AG04450 (cell line): ENCODE measurements around the gene MBD2. TPM values are rescaled to one million over a fixed set of nuclear protein-coding genes. Genes with fewer than 3 reads are reported as not detected.
"Not testable (repeated sequence)": the region's sequence is repeated elsewhere in the genome, so short reads cannot be mapped to it uniquely, and the experiment has no call there.

Source experiments
- CTCF ChIA-PET: fragments of 300-600, 350-600 bp; formaldehyde crosslinking; extraction: SDS; loops from one replicate; lab custom pipeline; 2022; ENCODE audit warnings: antibody characterized with exemption, inconsistent platforms; lab: Charles Lee
- POLR2A ChIA-PET: fragments of 350-600 bp; formaldehyde crosslinking; extraction: SDS; loops from one replicate; lab custom pipeline; 2021; ENCODE audit warnings: antibody characterized with exemption, inconsistent platforms; lab: Yijun Ruan, JAX
- DNase-seq: peaks from one replicate; pipeline ENCODE4 v3.0.0-alpha.2; 2011; ENCODE audit warnings: low read depth, low spot score
- H3K27ac ChIP-seq: one replicate; pipeline ENCODE4 v1.5.1; 2012; ENCODE audit warnings: low read depth, low read length, control low read depth
- H3K27me3 ChIP-seq: one replicate; pipeline ENCODE4 v1.6.0; 2012; ENCODE audit warnings: low read length; ENCODE audit not compliant: control insufficient read depth, insufficient read depth
- H3K4me3 ChIP-seq: 2 replicates; pipeline ENCODE4 v1.5.1; 2011; ENCODE audit warnings: mild to moderate bottlenecking, low read depth, low read length, control low read depth
- H3K9me3 ChIP-seq: 2 replicates; pipeline ENCODE4 v1.5.1; 2012; ENCODE audit warnings: low read length; ENCODE audit not compliant: control insufficient read depth, insufficient read depth
- CTCF ChIP-seq: IDR thresholded peaks from 2 replicates; pipeline ENCODE4 v1.5.1; 2011; ENCODE audit warnings: low read depth, low read length, control low read depth, inconsistent platforms
- polyA plus RNA-seq: library from polyadenylated mRNA; depleted of rRNA; stranded (reverse); fragments of >200 nt; gene quantifications from 2 replicates; pipeline ENCODE4 v1.2.3, GENCODE V29; 2011

The MBD2 gene
- polyA plus RNA-seq, 1 experiment = 30.6 TPM

- ChIA-PET CTCF (interaction anchor here (0.6 kb wide), 1 partner anchor 987 kb away, joined by 4 read pairs; no protein-coding TSS in a partner anchor), POLR2A (no interaction called here)
- Histone ChIP-seq H3K9me3 (no peaks in the 10 kb centered on the region), H3K27ac (no peak overlapping the region), H3K4me3 (no peak overlapping the region), H3K27me3 (no peaks in the 10 kb centered on the region)
- no peak for DNase-seq
- TF ChIP-seq CTCF = no peak
Measured at GRCh38 chr18:54263904-54264336, 39.5 kb upstream of the MBD2 start.

GRCh38 chr18:54261894-54262293 lies 37.4 kb upstream of the MBD2 start:
- Histone ChIP-seq H3K27me3 (no peaks in the 10 kb centered on the region), H3K27ac (no peak overlapping the region), H3K9me3 (no peaks in the 10 kb centered on the region), H3K4me3 (no peak overlapping the region)
- POLR2A ChIA-PET = no interaction called here
- TF ChIP-seq CTCF = no peak
- CTCF ChIA-PET = no interaction called here
- DNase-seq = no peak

- Histone ChIP-seq H3K27ac (no peak overlapping the region), H3K9me3 (no peaks in the 10 kb centered on the region), H3K27me3 (no peaks in the 10 kb centered on the region), H3K4me3 (no peak overlapping the region)
- no peak for DNase-seq
- no peak for TF ChIP-seq CTCF
- POLR2A ChIA-PET = no interaction called here
- CTCF ChIA-PET = interaction anchor here (0.5 to 0.7 kb wide), 2 partner anchors 28 to 57 kb away, joined by 3 read pairs; no protein-coding TSS in a partner anchor
Measured at GRCh38 chr18:54260396-54261072, 36.1 kb upstream of the MBD2 start.

- POLR2A ChIA-PET, CTCF ChIA-PET, H3K27ac ChIP-seq, H3K27me3 ChIP-seq, DNase-seq, H3K4me3 ChIP-seq, H3K9me3 ChIP-seq: not testable (repeated sequence)
Measured at GRCh38 chr18:54257818-54258217, 33.3 kb upstream of the MBD2 start.

GRCh38 chr18:54257015-54257414 lies 32.5 kb upstream of the MBD2 start:
- POLR2A ChIA-PET = no interaction called here
- CTCF ChIA-PET = no interaction called here
- Histone ChIP-seq H3K9me3 (no peaks in the 10 kb centered on the region), H3K27ac (no peak overlapping the region), H3K27me3 (no peaks in the 10 kb centered on the region), H3K4me3 (no peak overlapping the region)
- no peak for DNase-seq
- TF ChIP-seq CTCF = no peak
